ENCODE results near the gene RAD23B.

- no peak for TF ChIP-seq RARB (CRISPR knock-in tag; IDR thresholded peaks at IDR 0.05)
- TF ChIP-seq ISL1 (CRISPR knock-in tag; IDR thresholded peaks at IDR 0.05) = no peak
- TF ChIP-seq TOX (CRISPR knock-in tag; IDR thresholded peaks at IDR 0.05; ENCODE audit: borderline replicate concordance) = no peak
- TF ChIP-seq ZFP30 (CRISPR knock-in tag; IDR thresholded peaks at IDR 0.05) = no peak
- TF ChIP-seq ZNF565 (CRISPR knock-in tag; conservative IDR thresholded peaks at IDR 0.05; ENCODE audit: low read depth) = no peak
- TF ChIP-seq ARNTL (CRISPR knock-in tag; IDR thresholded peaks at IDR 0.05; ENCODE audit: borderline replicate concordance, low read depth) = no peak
- TF ChIP-seq BACH2 (CRISPR knock-in tag; IDR thresholded peaks at IDR 0.05; ENCODE audit: borderline replicate concordance) = no peak
- no peak for TF ChIP-seq PATZ1 (CRISPR knock-in tag; IDR thresholded peaks at IDR 0.05; ENCODE audit: borderline replicate concordance)
- no peak for TF ChIP-seq POU6F1 (CRISPR knock-in tag; IDR thresholded peaks at IDR 0.05; ENCODE audit: borderline replicate concordance, low read depth)
- TF ChIP-seq SNAI2 (CRISPR knock-in tag; IDR thresholded peaks at IDR 0.05) = no peak
- TF ChIP-seq ZFP3 (CRISPR knock-in tag; IDR thresholded peaks at IDR 0.05) = no peak
- TF ChIP-seq PPARA (CRISPR knock-in tag; IDR thresholded peaks at IDR 0.05; ENCODE audit: borderline replicate concordance) = no peak
- no peak for TF ChIP-seq GLIS3 (CRISPR knock-in tag; IDR thresholded peaks at IDR 0.05)
Observed at GRCh38 chr9:107270082-107270481, 13.0 kb upstream of the RAD23B start.
